ENCODE data around the gene CCNL1. TPM values are rescaled to one million over a fixed set of nuclear protein-coding genes. Genes with fewer than 3 reads are reported as not detected.

CCNL1 gene
- total and polyA plus RNA-seq, 2 of the 4 experiments (the other 2 are of a cell fraction) = 60.9 to 83.3 TPM

GRCh38 chr3:157113832-157114505, 46.0 kb downstream of the CCNL1 start:
- Histone ChIP-seq H3K79me1 (ENCODE audit: low read depth in 1 of 2, low read length in 2 of 2) (no peaks in the 10 kb centered on the region), H2BK15ac (ENCODE audit: low read depth, low read length) (no peak overlapping the region), H3K9me1 (ENCODE audit: insufficient read depth, low read length) (peaks cover 4% of the 10 kb centered on the region; the same call in 1 of the 2 replicates), H4K20me1 (ENCODE audit: insufficient read depth, low read length) (no peaks in the 10 kb centered on the region), H3K9me3 (ENCODE audit: control insufficient read depth, insufficient read depth, low read length) (no peaks in the 10 kb centered on the region), H3K27ac (ENCODE audit: insufficient read depth, low read length) (no peak overlapping the region), H4K91ac (ENCODE audit: insufficient read depth, low read depth, low read length) (no peak overlapping the region), H2BK5ac (ENCODE audit: low read depth, low read length, poor library complexity, severe bottlenecking) (no peak overlapping the region), H3K4me2 (ENCODE audit: low read depth, low read length) (no peak overlapping the region), H2BK20ac (ENCODE audit: low read depth, low read length) (no peak overlapping the region), H3K23ac (ENCODE audit: low read depth, low read length) (no peak overlapping the region), H3K27me3 (ENCODE audit: control insufficient read depth, insufficient read depth, low read length) (no peaks in the 10 kb centered on the region), H3K9ac (ENCODE audit: low read depth, low read length) (no peak overlapping the region), H3K14ac (replicated peaks; ENCODE audit: low read depth, low read length) (no peak overlapping the region), H3K36me3 (ENCODE audit: control insufficient read depth, insufficient read depth, low read length) (no peaks in the 10 kb centered on the region), H3K56ac (ENCODE audit: extremely low read depth, insufficient read depth, low read length) (no peak overlapping the region), H2AK5ac (ENCODE audit: low read depth, low read length) (no peak overlapping the region), H4K8ac (ENCODE audit: low read depth in 2 of 2, low read length in 2 of 2) (no peak overlapping the region), H4K5ac (ENCODE audit: low read depth, low read length) (no peak overlapping the region), H2AK9ac (replicated peaks; ENCODE audit: low read depth, low read length, poor library complexity) (no peak overlapping the region), H2BK120ac (ENCODE audit: low read depth, low read length) (no peak overlapping the region), H3K4me1 (ENCODE audit: control insufficient read depth, insufficient read depth, low read length) (peaks cover 12% of the 10 kb centered on the region), H2AFZ (replicated peaks; ENCODE audit: low read length, poor library complexity) (no peak overlapping the region), H3K18ac (ENCODE audit: low read depth, low read length) (no peak overlapping the region), H3K4me3 (ENCODE audit: insufficient read depth, low read depth, low read length) (no peak overlapping the region), H3K4ac (ENCODE audit: low read depth, low read length) (no peak overlapping the region)
- TF ChIP-seq MAFK (IDR thresholded peaks at IDR 0.05; ENCODE audit: low read depth, low read length) (no peak), USF2 (IDR thresholded peaks at IDR 0.05; ENCODE audit: low read depth, low read length) (no peak), MAZ (IDR thresholded peaks at IDR 0.05; ENCODE audit: borderline replicate concordance, low read depth, low read length) (no peak), RCOR1 (IDR thresholded peaks at IDR 0.05; ENCODE audit: insufficient replicate concordance, low read length) (no peak), FOS (IDR thresholded peaks at IDR 0.05; ENCODE audit: low read depth, low read length) (no peak), BHLHE40 (IDR thresholded peaks at IDR 0.05; ENCODE audit: low read depth, low read length) (no peak), POLR2A (IDR thresholded peaks at IDR 0.05; ENCODE audit: low read depth, low read length) (no peak), MXI1 (IDR thresholded peaks at IDR 0.05; ENCODE audit: borderline replicate concordance, low read depth, low read length) (no peak), NFE2L2 (IDR thresholded peaks at IDR 0.05; ENCODE audit: low read depth, low read length) (no peak), RAD21 (IDR thresholded peaks at IDR 0.05; ENCODE audit: low read length) (no peak), CHD1 (IDR thresholded peaks at IDR 0.05; ENCODE audit: low read depth, low read length) (no peak), CEBPB (IDR thresholded peaks at IDR 0.05; ENCODE audit: low read depth, low read length) (no peak), RFX5 (IDR thresholded peaks at IDR 0.05; ENCODE audit: low read depth, low read length) (no peak), SMC3 (IDR thresholded peaks at IDR 0.05; ENCODE audit: low read depth, low read length) (no peak)
- TF ChIP-seq, protein P1, sequence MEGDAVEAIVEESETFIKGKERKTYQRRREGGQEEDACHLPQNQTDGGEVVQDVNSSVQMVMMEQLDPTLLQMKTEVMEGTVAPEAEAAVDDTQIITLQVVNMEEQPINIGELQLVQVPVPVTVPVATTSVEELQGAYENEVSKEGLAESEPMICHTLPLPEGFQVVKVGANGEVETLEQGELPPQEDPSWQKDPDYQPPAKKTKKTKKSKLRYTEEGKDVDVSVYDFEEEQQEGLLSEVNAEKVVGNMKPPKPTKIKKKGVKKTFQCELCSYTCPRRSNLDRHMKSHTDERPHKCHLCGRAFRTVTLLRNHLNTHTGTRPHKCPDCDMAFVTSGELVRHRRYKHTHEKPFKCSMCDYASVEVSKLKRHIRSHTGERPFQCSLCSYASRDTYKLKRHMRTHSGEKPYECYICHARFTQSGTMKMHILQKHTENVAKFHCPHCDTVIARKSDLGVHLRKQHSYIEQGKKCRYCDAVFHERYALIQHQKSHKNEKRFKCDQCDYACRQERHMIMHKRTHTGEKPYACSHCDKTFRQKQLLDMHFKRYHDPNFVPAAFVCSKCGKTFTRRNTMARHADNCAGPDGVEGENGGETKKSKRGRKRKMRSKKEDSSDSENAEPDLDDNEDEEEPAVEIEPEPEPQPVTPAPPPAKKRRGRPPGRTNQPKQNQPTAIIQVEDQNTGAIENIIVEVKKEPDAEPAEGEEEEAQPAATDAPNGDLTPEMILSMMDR (conservative IDR thresholded peaks at IDR 0.05; ENCODE audit: low read depth, low read length) = no peak
- no peak for DNase-seq
- CTCF ChIA-PET = interaction anchor here (0.5 to 1.1 kb wide), 3 partner anchors 23 to 61 kb away, joined by 3 to 4 read pairs (median 3); no protein-coding TSS in a partner anchor
- no TSS peak for BruUV-seq (replicated peaks)
- in situ Hi-C loops (cut with MboI; ENCODE audit: low sequenced_read_pairs) = no loop called here
- no peak for ATAC-seq (ENCODE audit: low read depth)
- dilution Hi-C loops (cut with HindIII; ENCODE audit: low sequenced_read_pairs, unreplicated experiment) = no loop called here
- POLR2A ChIA-PET (ENCODE audit: unreplicated experiment) = no interaction called here
- no CpG with 5 or more reads among the region's 3 CpGs for WGBS, 2 experiments (ENCODE audit: extremely low coverage in 2 of 2, insufficient read length in 1 of 2)
- intact Hi-C loops (cut with micrococcal nuclease) = no loop called here

Measured in IMR-90 (cell line).